NCI-H1105 (cell line): ENCODE data around the gene POLR2B.
"Not testable (repeated sequence)": the region's sequence is repeated elsewhere in the genome, so short reads cannot be mapped to it uniquely, and the experiment has no call there.

Source experiments
- DNase-seq: peaks from one replicate; lab custom pipeline; 2025; lab: John Stamatoyannopoulos, UW

The POLR2B gene

GRCh38 chr4:57053508-57053907 is 74.8 kb downstream of the POLR2B start:
- no peak for DNase-seq

- DNase-seq: no peak
These were observed 77.2 kb downstream of the POLR2B start for GRCh38 chr4:57055886-57056285.

- DNase-seq: no peak
These were observed 81.4 kb downstream of the POLR2B start for GRCh38 chr4:57059890-57060716.

GRCh38 chr4:57060717-57061067 is 82.0 kb downstream of the POLR2B start:
- not testable (repeated sequence) for DNase-seq

GRCh38 chr4:57061395-57061794 is 82.7 kb downstream of the POLR2B start:
- DNase-seq: no peak

- DNase-seq: no peak
These were observed 84.8 kb downstream of the POLR2B start for GRCh38 chr4:57063518-57063917.

GRCh38 chr4:57064120-57064519 is 85.4 kb downstream of the POLR2B start:
- no peak for DNase-seq

- no peak for DNase-seq
These were observed 86.4 kb downstream of the POLR2B start for GRCh38 chr4:57064811-57065711.

- DNase-seq: no peak
These were observed 87.2 kb downstream of the POLR2B start for GRCh38 chr4:57065730-57066482.

- DNase-seq: no peak
These were observed 89.7 kb downstream of the POLR2B start for GRCh38 chr4:57068237-57068981.

GRCh38 chr4:57070461-57070860 is 91.8 kb downstream of the POLR2B start:
- no peak for DNase-seq

- DNase-seq: no peak
These were observed 92.6 kb downstream of the POLR2B start for GRCh38 chr4:57071326-57071725.

GRCh38 chr4:57073559-57073958 is 94.9 kb downstream of the POLR2B start:
- DNase-seq: no peak

GRCh38 chr4:57074744-57075143 is 96.0 kb downstream of the POLR2B start:
- DNase-seq: no peak

GRCh38 chr4:57075367-57075766 is 96.7 kb downstream of the POLR2B start:
- no peak for DNase-seq

- no peak for DNase-seq
These were observed 98.0 kb downstream of the POLR2B start for GRCh38 chr4:57076646-57077045.

- DNase-seq: no peak
These were observed 99.1 kb downstream of the POLR2B start for GRCh38 chr4:57077550-57078343.

GRCh38 chr4:57078685-57079521 is 100.2 kb downstream of the POLR2B start:
- peak; percentile 66 for DNase-seq
